ENCODE results near the gene THOC2. TPM values are rescaled to one million over a fixed set of nuclear protein-coding genes. Genes with fewer than 3 reads are reported as not detected.
"Not testable (repeated sequence)": the region's sequence is repeated elsewhere in the genome, so short reads cannot be mapped to it uniquely, and the experiment has no call there.

THOC2 gene
- total RNA-seq, 1 donor from 2014 or later: 82.3 TPM

- intact Hi-C loops (cut with micrococcal nuclease): no loop called here
Observed at GRCh38 chrX:123675154-123675553, 57.7 kb downstream of the THOC2 start.

DNA sequence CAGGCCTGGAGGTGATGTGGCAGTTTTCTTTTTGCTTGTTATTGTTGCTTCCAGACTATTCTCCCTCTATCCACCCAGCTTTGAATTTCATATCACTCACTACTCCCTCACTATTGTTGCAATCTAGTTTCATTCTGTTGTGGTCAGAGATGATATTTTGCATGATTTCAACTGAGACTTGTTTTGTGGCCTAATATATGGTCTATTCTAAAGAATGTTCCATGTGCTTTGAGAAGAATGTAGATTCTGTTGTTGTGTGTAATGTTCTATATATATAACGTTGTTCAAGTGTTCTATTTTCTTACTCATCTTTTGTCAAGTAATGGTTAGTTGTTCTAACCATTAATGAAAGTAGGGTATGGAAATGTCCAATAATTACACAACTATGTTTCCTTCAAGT lies 59.0 kb downstream of the THOC2 start:
- intact Hi-C loops (cut with micrococcal nuclease): no loop called here

- intact Hi-C loops (cut with micrococcal nuclease): no loop called here
Observed at GRCh38 chrX:123665197-123665596, 67.7 kb downstream of the THOC2 start.

DNA sequence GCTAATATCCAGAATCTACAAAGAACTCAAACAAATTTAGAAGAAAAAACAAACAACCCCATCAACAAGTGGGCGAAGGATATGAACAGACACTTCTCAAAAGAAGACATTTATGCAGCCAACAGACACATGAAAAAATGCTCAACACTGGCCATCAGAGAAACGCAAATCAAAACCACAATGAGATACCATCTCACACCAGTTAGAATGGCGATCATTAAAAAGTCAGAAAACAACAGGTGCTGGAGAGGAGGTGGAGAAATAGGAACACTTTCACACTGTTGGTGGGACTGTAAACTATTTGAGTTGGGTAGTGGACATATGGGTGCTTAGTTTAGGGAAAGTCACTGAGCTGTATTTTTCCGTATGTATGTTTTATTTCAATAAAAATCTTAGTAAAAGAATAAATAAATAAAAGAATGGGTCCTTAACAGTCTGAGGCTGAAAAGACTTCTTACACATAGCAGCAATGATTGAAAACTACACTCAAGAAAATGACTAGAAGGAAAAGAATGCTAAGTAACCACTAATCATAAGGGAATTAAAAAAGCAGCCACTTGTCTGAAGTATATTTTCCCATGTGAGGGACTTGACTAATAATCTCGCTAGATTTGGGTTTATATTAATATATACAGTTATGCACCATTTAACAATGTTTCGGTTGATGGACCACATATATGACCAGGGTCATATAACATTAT lies 68.2 kb downstream of the THOC2 start:
- intact Hi-C loops (cut with micrococcal nuclease): not testable (repeated sequence)

- intact Hi-C loops (cut with micrococcal nuclease): not testable (repeated sequence)
Observed at GRCh38 chrX:123663720-123664119, 69.1 kb downstream of the THOC2 start.

DNA sequence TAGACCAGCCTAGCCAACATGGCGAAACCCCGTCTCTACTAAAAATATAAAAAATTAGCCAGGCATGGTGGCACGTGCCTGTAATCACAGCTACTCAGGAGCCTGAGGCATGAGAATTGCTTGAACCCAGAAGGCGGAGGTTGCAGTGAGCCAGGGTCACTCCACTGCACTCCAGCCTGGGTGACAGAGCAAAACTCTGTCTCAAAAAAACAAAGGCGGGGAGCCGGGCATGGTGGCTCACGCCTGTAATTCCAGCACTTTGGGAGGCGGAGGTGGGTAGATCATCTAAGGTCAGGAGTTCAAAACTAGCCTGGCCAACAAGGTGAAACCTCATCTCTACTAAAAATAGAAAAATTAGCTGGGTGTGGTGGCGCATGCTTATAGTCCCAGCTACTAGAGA lies 76.3 kb downstream of the THOC2 start:
- intact Hi-C loops (cut with micrococcal nuclease): not testable (repeated sequence)

DNA sequence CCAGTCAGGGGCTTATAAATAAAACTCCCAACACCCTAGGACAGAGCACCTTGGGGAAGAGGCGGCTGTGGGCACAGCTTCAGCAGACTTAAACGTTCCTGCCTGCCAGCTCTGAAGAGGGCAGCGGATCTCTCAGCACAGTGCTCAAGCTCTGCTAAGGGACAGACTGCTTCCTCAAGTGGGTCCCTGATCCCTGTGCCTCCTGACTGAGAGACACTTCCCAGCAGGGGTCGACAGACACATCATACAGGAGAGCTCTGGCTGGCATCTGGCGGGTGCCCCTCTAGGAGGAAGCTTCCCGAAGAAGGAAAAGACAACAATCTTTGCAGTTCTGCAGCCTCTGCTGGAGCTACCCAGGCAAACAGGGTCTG lies 84.1 kb downstream of the THOC2 start:
- intact Hi-C loops (cut with micrococcal nuclease): not testable (repeated sequence)

GRCh38 chrX:123648028-123648810 lies 84.6 kb downstream of the THOC2 start:
- intact Hi-C loops (cut with micrococcal nuclease): no loop called here

DNA sequence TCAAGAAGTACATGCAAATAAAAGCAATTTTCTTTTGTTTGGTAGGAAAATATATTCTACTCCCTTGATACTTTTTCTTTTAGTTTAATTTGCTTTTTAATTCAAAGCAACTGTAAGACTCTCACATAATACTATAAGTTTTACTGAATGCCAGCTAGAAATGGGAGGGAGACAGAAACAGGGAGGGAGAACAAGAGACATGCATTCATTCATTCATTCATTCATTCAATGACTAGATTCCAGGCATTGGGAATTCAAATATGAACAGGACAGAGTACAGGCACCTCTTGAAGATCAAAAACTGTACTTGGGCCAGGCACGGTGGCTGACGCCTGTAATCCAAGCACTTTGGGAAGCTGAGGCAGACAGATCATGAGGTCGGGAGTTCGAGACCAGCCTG lies 85.6 kb downstream of the THOC2 start:
- intact Hi-C loops (cut with micrococcal nuclease): no loop called here

GRCh38 chrX:123629502-123629901 lies 103.3 kb downstream of the THOC2 start:
- intact Hi-C loops (cut with micrococcal nuclease): no loop called here

DNA sequence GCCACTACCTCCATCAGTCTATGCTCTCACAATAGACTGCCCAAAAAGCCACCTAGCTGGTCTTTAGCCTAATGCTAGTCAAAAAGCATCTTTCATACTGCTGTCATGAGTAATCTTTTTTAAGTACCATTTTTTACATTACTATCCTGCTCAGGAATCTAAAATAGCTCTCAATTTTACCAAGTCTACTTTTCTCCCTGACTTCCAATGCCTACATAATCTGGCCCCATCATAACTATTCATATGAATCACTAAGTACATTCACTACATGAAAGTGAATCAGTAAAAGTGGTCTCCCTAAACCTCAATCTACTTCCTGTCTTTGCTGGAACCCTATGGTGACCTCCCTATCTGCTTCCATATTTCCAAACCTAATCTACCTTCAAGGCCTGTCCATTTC lies 105.9 kb downstream of the THOC2 start:
- intact Hi-C loops (cut with micrococcal nuclease): no loop called here

DNA sequence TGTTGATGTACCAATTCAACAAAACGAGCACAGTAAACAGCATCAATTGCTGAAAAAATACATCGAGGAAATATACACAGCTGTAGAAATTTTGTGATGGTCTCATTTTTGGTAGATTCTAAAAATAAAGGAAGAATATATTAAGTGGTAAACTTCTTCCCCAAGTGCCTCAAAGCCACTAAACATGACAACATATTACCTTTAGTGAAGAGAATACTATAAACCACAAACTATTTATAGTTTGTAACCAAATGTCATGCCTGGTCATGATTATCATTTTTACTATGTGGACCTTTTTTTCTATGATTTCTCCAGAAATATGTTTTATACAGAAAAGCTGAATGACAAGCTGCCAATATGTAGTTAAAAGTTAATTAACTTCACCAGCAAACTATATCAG lies 106.9 kb downstream of the THOC2 start:
- intact Hi-C loops (cut with micrococcal nuclease): no loop called here

DNA sequence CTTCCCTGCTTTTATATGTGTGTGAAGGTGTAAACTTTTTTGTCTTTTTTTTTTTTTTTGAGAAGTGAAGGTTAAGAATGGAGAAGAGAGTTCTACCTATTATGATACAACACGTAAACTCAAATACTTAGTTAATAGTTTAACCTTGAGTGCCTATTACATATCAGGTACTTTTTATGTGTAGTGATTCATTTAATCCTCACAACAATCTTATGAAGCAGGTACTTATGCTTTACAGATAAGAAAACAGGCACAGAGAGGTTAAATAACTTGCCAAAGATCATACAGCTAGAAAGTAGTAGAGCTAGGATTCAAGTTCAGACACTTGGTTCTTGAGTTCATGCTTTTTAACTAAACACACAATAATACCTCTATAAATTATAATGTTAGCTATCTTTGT lies 107.4 kb downstream of the THOC2 start:
- intact Hi-C loops (cut with micrococcal nuclease): no loop called here

DNA sequence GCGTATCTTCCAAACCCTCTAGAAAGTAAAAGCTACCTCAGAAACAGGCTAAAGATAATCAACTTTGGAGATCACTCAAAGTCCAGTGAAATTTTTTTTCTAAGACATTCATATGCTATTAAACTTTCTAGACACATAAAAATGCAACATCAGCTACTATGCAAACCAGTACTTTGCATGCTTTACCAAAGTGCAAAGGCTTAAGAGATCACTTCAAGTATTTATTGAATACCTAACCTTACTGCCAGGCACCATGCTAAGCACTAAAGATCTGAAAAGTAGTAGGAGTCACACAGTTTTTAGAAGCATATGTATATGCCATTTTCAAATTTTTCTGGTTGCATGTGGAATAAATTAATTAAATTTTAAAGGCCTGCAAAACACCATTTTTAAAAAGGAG lies 115.8 kb downstream of the THOC2 start:
- intact Hi-C loops (cut with micrococcal nuclease): no loop called here

GRCh38 chrX:123610915-123611314 lies 121.9 kb downstream of the THOC2 start:
- intact Hi-C loops (cut with micrococcal nuclease): no loop called here

DNA sequence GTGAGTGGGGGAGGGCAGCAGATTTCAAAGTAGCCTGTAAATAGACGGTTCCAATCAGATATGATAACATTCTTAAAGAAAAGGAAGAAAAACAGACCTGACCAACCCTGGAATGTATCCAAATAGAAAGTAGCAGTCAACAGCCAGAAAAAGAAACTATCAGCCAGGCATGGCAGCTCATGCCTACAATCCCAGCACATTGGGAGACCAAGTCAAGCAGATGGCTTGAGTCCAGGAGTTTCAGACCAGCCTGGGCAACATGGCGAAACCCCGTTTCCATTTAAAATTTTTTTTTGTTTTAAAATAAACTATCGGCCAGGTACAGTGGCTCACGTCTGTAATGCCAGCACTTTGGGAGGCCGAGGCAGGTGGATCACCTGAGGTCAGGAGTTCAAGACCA lies 125.0 kb downstream of the THOC2 start:
- intact Hi-C loops (cut with micrococcal nuclease): no loop called here

DNA sequence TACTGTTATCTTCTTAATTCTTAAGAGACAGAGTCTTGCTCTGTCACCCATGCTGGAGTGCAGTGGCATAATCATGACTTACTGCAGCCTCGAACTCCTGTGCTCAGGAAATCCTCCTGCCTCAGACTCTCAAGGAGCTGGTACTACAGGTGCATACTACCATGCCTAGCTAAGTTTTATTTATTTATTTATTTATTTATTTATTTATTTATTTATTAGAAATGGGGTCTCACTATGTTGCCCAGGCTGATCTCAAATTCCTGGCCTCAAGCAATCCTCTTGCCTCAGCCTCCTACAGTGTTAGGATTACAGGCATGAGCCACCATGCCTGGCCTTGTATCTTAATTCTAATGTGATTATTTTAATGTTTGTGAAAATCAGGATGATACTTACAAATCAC lies 125.6 kb downstream of the THOC2 start:
- intact Hi-C loops (cut with micrococcal nuclease): no loop called here

DNA sequence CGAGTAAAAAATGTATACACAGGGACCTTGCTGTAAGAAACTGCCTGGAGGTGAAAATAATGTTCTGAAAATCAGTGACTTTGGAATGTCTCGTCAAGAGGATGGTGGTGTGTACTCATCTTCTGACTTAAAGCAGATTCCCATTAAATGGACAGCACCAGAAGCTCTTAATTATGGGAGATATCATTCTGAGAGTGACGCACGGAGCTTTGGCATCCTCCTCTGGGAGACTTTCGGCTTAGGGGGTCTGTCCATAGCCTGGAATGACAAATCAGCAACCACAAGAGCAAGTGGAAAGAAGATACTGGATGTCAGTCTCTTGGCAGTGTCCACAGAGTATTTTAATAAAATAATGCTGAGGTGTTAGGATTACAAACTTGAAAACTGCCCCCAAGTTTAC lies 129.4 kb downstream of the THOC2 start:
- intact Hi-C loops (cut with micrococcal nuclease): no loop called here

GRCh38 chrX:123601437-123601836 lies 131.4 kb downstream of the THOC2 start:
- intact Hi-C loops (cut with micrococcal nuclease): no loop called here

- intact Hi-C loops (cut with micrococcal nuclease): no loop called here
Observed at GRCh38 chrX:123600181-123600580, 132.7 kb downstream of the THOC2 start.

GRCh38 chrX:123590842-123591486 lies 141.9 kb downstream of the THOC2 start:
- intact Hi-C loops (cut with micrococcal nuclease): no loop called here

GRCh38 chrX:123588723-123589122 lies 144.1 kb downstream of the THOC2 start:
- intact Hi-C loops (cut with micrococcal nuclease): no loop called here

GRCh38 chrX:123581586-123581985 lies 151.3 kb downstream of the THOC2 start:
- intact Hi-C loops (cut with micrococcal nuclease): no loop called here

Measured in T-helper 2 cell treated with Interferon-gamma antibody and Interleukin-4, amounts not matched to agents 100 ng/mL and 5 ng/mL, for 36 hours (primary cell).